NCI-H510A (cell line): ENCODE measurements around the gene CDH4.

ENCODE experiments used
- DNase-seq: peaks from one replicate; lab custom pipeline; 2025; lab: John Stamatoyannopoulos, UW

The CDH4 gene

GRCh38 chr20:61328911-61329558, 77.0 kb downstream of the CDH4 start:
- no peak for DNase-seq

- no peak for DNase-seq
Observed at GRCh38 chr20:61330441-61330840, 78.4 kb downstream of the CDH4 start.

- DNase-seq: no peak
Observed at GRCh38 chr20:61331543-61331942, 79.5 kb downstream of the CDH4 start.

GRCh38 chr20:61332016-61332975, 80.2 kb downstream of the CDH4 start:
- no peak for DNase-seq

- no peak for DNase-seq
Observed at GRCh38 chr20:61333484-61334108, 81.5 kb downstream of the CDH4 start.

GRCh38 chr20:61340157-61340556, 88.1 kb downstream of the CDH4 start:
- no peak for DNase-seq

GRCh38 chr20:61341605-61342004, 89.5 kb downstream of the CDH4 start:
- DNase-seq: no peak

GRCh38 chr20:61343934-61344333, 91.9 kb downstream of the CDH4 start:
- DNase-seq: no peak

GRCh38 chr20:61345656-61346055, 93.6 kb downstream of the CDH4 start:
- DNase-seq: no peak

GRCh38 chr20:61346996-61347395, 94.9 kb downstream of the CDH4 start:
- no peak for DNase-seq

- DNase-seq: no peak
Observed at GRCh38 chr20:61347443-61347842, 95.4 kb downstream of the CDH4 start.

- DNase-seq: no peak
Observed at GRCh38 chr20:61349447-61350165, 97.5 kb downstream of the CDH4 start.

GRCh38 chr20:61350500-61351250, 98.6 kb downstream of the CDH4 start:
- no peak for DNase-seq

- no peak for DNase-seq
Observed at GRCh38 chr20:61352346-61353260, 100.5 kb downstream of the CDH4 start.

- DNase-seq: no peak
Observed at GRCh38 chr20:61353261-61354000, 101.4 kb downstream of the CDH4 start.

GRCh38 chr20:61354001-61354390, 101.9 kb downstream of the CDH4 start:
- no peak for DNase-seq

GRCh38 chr20:61354501-61354900, 102.4 kb downstream of the CDH4 start:
- DNase-seq: no peak

- DNase-seq: no peak
Observed at GRCh38 chr20:61354901-61355495, 102.9 kb downstream of the CDH4 start.

- no peak for DNase-seq
Observed at GRCh38 chr20:61355585-61355984, 103.5 kb downstream of the CDH4 start.
